ENCODE results near the gene AP3M1. TPM values are rescaled to one million over a fixed set of nuclear protein-coding genes. Genes with fewer than 3 reads are reported as not detected.
"Not testable (repeated sequence)": the region's sequence is repeated elsewhere in the genome, so short reads cannot be mapped to it uniquely, and the experiment has no call there.

The AP3M1 gene
- total and polyA plus RNA-seq, 10 donors, result 7.3 to 39.5 (median 33.3) TPM

- no peak overlapping the region for H3K27ac ChIP-seq
- peaks cover 0 to 1% (median 0%) of the 10 kb centered on the region in 6 donors for H3K36me3 ChIP-seq
- peaks cover 26 to 87% (median 54%) of the 10 kb centered on the region in 6 donors for H3K4me1 ChIP-seq
- no peak overlapping the region for H3K4me3 ChIP-seq
- H3K27me3 ChIP-seq (replicated peaks in 1 of 7), result no peaks in the 10 kb centered on the region
- intact Hi-C loops (cut with DNase I; ENCODE audit: low total_unique reads), result no loop called here
- no peaks in the 10 kb centered on the region for H3K9me3 ChIP-seq
- no peak for DNase-seq
- TF ChIP-seq, protein P1, sequence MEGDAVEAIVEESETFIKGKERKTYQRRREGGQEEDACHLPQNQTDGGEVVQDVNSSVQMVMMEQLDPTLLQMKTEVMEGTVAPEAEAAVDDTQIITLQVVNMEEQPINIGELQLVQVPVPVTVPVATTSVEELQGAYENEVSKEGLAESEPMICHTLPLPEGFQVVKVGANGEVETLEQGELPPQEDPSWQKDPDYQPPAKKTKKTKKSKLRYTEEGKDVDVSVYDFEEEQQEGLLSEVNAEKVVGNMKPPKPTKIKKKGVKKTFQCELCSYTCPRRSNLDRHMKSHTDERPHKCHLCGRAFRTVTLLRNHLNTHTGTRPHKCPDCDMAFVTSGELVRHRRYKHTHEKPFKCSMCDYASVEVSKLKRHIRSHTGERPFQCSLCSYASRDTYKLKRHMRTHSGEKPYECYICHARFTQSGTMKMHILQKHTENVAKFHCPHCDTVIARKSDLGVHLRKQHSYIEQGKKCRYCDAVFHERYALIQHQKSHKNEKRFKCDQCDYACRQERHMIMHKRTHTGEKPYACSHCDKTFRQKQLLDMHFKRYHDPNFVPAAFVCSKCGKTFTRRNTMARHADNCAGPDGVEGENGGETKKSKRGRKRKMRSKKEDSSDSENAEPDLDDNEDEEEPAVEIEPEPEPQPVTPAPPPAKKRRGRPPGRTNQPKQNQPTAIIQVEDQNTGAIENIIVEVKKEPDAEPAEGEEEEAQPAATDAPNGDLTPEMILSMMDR (IDR thresholded peaks at IDR 0.05 in 8 of 11, conservative IDR thresholded peaks at IDR 0.05 in 3 of 11), result peak in 1 of 11 experiments; percentile 28
- TF ChIP-seq POLR2A (IDR thresholded peaks at IDR 0.05), result no peak
- WGBS, 5 donors, result 57 to 82% (median 71%) methylated on average over 4 of the region's 4 CpGs
Observed at GRCh38 chr10:74153123-74153522, 2.5 kb upstream of the AP3M1 start.

DNA sequence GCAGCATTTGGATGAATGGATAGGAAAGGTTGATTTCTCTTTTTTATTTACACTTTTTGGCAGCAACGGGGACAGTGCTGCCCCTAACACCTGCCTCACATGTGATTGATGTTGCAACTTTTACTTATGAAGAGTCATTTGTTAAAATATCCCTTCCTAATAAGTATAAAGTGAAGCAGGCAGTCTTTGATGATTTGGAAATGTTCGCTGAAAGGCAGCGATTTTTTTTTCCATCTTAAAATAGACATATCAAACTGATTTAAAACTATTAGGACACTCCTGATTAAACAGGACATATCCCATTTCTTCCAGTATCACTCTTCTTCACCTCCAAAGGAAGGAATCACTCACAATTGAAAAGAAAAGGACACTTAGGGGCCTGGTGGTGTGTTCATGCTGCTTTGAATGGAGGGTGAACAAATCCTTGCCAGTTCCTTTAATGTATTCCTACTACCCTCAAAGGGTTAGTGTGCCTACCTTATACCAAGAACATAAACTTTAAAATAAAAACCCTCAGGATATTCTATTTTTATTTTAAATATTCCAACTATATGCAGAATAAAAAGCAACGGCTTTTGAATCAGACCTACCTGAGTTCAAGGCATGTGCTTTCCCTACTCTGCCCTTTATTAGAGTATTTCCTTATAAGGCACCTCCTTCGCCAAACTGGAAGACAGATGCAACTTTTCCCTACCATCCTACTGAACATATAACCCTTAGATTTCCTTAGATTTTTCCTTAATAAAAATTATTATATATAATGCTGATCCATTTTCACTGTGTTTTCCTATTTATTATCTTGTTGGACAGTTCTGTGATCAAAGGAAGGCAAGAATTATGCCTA, 1.5 kb upstream of the AP3M1 start:
- H3K4me1 ChIP-seq, result peaks cover 26 to 90% (median 58%) of the 10 kb centered on the region in 6 donors
- no peak for DNase-seq
- H3K9me3 ChIP-seq, result no peaks in the 10 kb centered on the region
- TF ChIP-seq POLR2A (IDR thresholded peaks at IDR 0.05) (no peak), POLR2AphosphoS5 (IDR thresholded peaks at IDR 0.05) (no peak)
- TF ChIP-seq, protein P1 (IDR thresholded peaks at IDR 0.05 in 8 of 11, conservative IDR thresholded peaks at IDR 0.05 in 3 of 11), result no peak
- peaks cover 0 to 10% (median 0%) of the 10 kb centered on the region in 6 donors for H3K36me3 ChIP-seq
- H3K27me3 ChIP-seq (replicated peaks in 1 of 7), result no peaks in the 10 kb centered on the region
- intact Hi-C loops (cut with DNase I; ENCODE audit: low total_unique reads), result no loop called here
- H3K27ac ChIP-seq, result peak overlapping the region in 7 of 8 donors; percentile 89 to 96 (median 94)
- peak overlapping the region; percentile 76 to 98 (median 92) for H3K4me3 ChIP-seq
- 19 to 29% (median 25%) methylated on average over 5 of the region's 5 CpGs for WGBS, 5 donors

GRCh38 chr10:74150990-74151878, 606 bp upstream of the AP3M1 start, which contains the start of gene ADK:
TSS of gene ADK (plus strand) at chr10:74151221. CDS start at chr10:74151279, 58 bp downstream.
- Histone ChIP-seq H3K4me3 (peak within 1 kb of the TSS; percentile 76 to 98 (median 92)), H3K9me3 (no peaks in the 10 kb centered on the region), H3K27me3 (replicated peaks in 1 of 7) (no peaks in the 10 kb centered on the region), H3K36me3 (peaks cover 0 to 19% (median 2%) of the 10 kb centered on the region in 6 donors), H3K27ac (peak within 1 kb of the TSS; percentile 89 to 96 (median 94)), H3K4me1 (peaks cover 26 to 90% (median 59%) of the 10 kb centered on the region in 6 donors)
- 0 to 1% (median 1%) methylated on average over 30 to 57 of the region's 57 CpGs for WGBS, 5 donors
- intact Hi-C loops (cut with DNase I; ENCODE audit: low total_unique reads), result no loop called here
- TF ChIP-seq POLR2A (IDR thresholded peaks at IDR 0.05) (peak in 2 of 3 donors; percentile 51 to 75), POLR2AphosphoS5 (IDR thresholded peaks at IDR 0.05) (peak; percentile 79 to 94 (median 90))
- TF ChIP-seq, protein P1 (IDR thresholded peaks at IDR 0.05 in 8 of 11, conservative IDR thresholded peaks at IDR 0.05 in 3 of 11), result peak in 9 of 11 experiments; percentile 4 to 58 (median 39)
- DNase-seq, result peak; percentile 100

DNA sequence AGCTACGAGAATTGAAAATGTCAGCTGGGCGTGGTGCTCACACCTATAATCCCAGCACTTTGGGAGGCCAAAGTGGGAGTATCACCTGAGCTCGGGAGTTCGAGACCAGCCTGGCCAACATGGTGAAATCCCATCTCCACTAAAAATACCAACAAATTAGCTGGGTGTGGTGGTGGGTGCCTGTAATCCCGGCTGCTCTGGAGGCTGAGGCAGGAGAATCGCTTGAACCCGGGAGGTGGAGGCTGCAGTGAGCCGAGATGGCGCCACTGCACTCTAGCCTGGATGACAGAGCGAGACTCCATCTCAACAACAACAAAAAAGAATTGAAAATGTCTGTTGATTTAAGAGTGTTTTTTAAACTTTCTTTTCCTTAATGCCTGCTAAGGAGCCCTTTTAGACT, 3.6 kb downstream of the AP3M1 start:
- 94 to 98% (median 97%) methylated on average over 10 of the region's 10 CpGs for WGBS, 5 donors
- peaks cover 14 to 79% (median 51%) of the 10 kb centered on the region in 6 donors for H3K4me1 ChIP-seq
- intact Hi-C loops (cut with DNase I; ENCODE audit: low total_unique reads), result not testable (repeated sequence)

More for the DNA sequence above, 3.6 kb downstream of the AP3M1 start:
- not testable (repeated sequence) for H3K27me3 ChIP-seq (replicated peaks in 1 of 7); DNase-seq; H3K4me3 ChIP-seq; H3K27ac ChIP-seq; H3K9me3 ChIP-seq
- H3K36me3 ChIP-seq, result peaks cover 0 to 53% (median 4%) of the 10 kb centered on the region in 6 donors
